Esophagus muscularis mucosa (tissue), 4 donors: Measurements from ENCODE around the gene DGUOK. TPM values are rescaled to one million over a fixed set of nuclear protein-coding genes. Genes with fewer than 3 reads are reported as not detected.
"Not testable (repeated sequence)": the region's sequence is repeated elsewhere in the genome, so short reads cannot be mapped to it uniquely, and the experiment has no call there.

Experiments
- DNase-seq: peaks from one replicate; pipeline ENCODE4 v3.0.0-alpha.2; 2017; ENCODE audit errors: extremely low spot score
- H3K27ac ChIP-seq, 4 donors: fragments of 200-600 bp; sonication (generic); replicated peaks in 1 of 4; 1 replicate in 3 of 4; 2 replicates in 1 of 4; pipeline ENCODE4 v1.5.1; 2016 to 2019; ENCODE audit warnings: mild to moderate bottlenecking in 1 of 4
- H3K27me3 ChIP-seq, 4 donors: fragments of 200-600 bp; sonication (generic); one replicate each; pipeline versions ENCODE4 v1.5.1 to v1.6.0; 2016 to 2019
- H3K36me3 ChIP-seq, 4 donors: fragments of 200-600 bp; sonication (generic); one replicate each; pipeline ENCODE4 v1.5.1; 2016 to 2019
- H3K4me1 ChIP-seq, 4 donors: fragments of 200-600 bp; sonication (generic); one replicate each; pipeline ENCODE4 v1.5.1; 2016 to 2019
- H3K4me3 ChIP-seq, 4 donors: fragments of 200-600 bp; sonication (generic); 1 replicate in 2 of 4; 2 replicates in 2 of 4; pipeline ENCODE4 v1.5.1; 2016 to 2019; ENCODE audit warnings: mild to moderate bottlenecking in 4 of 4, moderate library complexity in 1 of 4
- H3K9me3 ChIP-seq, 4 donors: fragments of 200-600 bp; sonication (generic); 1 replicate in 3 of 4; 2 replicates in 1 of 4; pipeline ENCODE4 v1.5.1; 2016 to 2019
- EP300 ChIP-seq: sonication (generic); formaldehyde crosslinking; IDR thresholded peaks from one replicate; pipeline ENCODE4 v1.6.1; 2017; ENCODE audit warnings: antibody characterized with exemption
- POLR2A ChIP-seq: fragments of 450-650 bp; IDR thresholded peaks from one replicate; pipeline ENCODE4 v1.6.1; 2017; ENCODE audit warnings: antibody characterized with exemption, moderate library complexity, mild to moderate bottlenecking, low read depth
- POLR2AphosphoS5 ChIP-seq, 2 donors: sonication (generic); formaldehyde crosslinking; IDR thresholded peaks; one replicate each; pipeline ENCODE4 v1.6.1; 2017; ENCODE audit warnings: antibody characterized with exemption in 2 of 2
- WGBS: methylation state at CpG from one replicate; pipeline ENCODE4 v1.1.5; 2018; 5-methylcytosine and 5-hydroxymethylcytosine counted together
- intact Hi-C: fragments of 100-400 bp; cut with DNase I; formaldehyde crosslinking; loops from one replicate; pipeline ENCODE4 v1.15.1; 2023
- total RNA-seq, 4 donors: library from RNA; depleted of rRNA; stranded (reverse); fragments of >200 nt; gene quantifications; one replicate each; pipeline versions ENCODE4 v1.1.0 to v1.2.1, GENCODE V29; 2016
- TF ChIP-seq, protein P1 (sequence below), 3 experiments: fragments of 200-600 bp in 2 of 3; fragments of 450-650 bp in 1 of 3; sonication (generic) in 2 of 3; IDR thresholded peaks; one replicate each; pipeline ENCODE4 v1.5.1; 2017 to 2019; ENCODE audit warnings: antibody characterized with exemption in 3 of 3, mild to moderate bottlenecking in 2 of 3, moderate library complexity in 1 of 3

Gene DGUOK
- 10 to 100 TPM; 31.6 to 50.7 (median 36.6) TPM for total RNA-seq

GRCh38 chr2:73926493-73927327 lies at the start of gene DGUOK:
DGUOK (plus strand) TSS chr2:73926880; CDS start chr2:73926911, 31 bp downstream.
- intact Hi-C loops: loop anchor here (5.0 to 10.0 kb wide), 4 partner anchors 61 to 218 kb away; partner anchors contain the start of genes BOLA3 and STAMBP
- DNase-seq: peak; percentile 100
- Histone ChIP-seq H3K4me1 (peaks cover 29 to 51% (median 46%) of the 10 kb centered on the region in 4 donors), H3K4me3 (peak within 1 kb of the TSS; percentile 66 to 94 (median 74)), H3K36me3 (no peaks in the 10 kb centered on the region), H3K27me3 (no peaks in the 10 kb centered on the region), H3K27ac (peak within 1 kb of the TSS; percentile 92 to 97 (median 93)), H3K9me3 (no peaks in the 10 kb centered on the region)
- TF ChIP-seq EP300: no peak
- peak; percentile 99 for TF ChIP-seq POLR2AphosphoS5 (IDR thresholded peaks at IDR 0.05)
- TF ChIP-seq POLR2A: peak; percentile 81
- TF ChIP-seq, protein P1, sequence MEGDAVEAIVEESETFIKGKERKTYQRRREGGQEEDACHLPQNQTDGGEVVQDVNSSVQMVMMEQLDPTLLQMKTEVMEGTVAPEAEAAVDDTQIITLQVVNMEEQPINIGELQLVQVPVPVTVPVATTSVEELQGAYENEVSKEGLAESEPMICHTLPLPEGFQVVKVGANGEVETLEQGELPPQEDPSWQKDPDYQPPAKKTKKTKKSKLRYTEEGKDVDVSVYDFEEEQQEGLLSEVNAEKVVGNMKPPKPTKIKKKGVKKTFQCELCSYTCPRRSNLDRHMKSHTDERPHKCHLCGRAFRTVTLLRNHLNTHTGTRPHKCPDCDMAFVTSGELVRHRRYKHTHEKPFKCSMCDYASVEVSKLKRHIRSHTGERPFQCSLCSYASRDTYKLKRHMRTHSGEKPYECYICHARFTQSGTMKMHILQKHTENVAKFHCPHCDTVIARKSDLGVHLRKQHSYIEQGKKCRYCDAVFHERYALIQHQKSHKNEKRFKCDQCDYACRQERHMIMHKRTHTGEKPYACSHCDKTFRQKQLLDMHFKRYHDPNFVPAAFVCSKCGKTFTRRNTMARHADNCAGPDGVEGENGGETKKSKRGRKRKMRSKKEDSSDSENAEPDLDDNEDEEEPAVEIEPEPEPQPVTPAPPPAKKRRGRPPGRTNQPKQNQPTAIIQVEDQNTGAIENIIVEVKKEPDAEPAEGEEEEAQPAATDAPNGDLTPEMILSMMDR (IDR thresholded peaks at IDR 0.05): peak in 1 of 3 experiments; percentile 11
- WGBS: under 1% methylated on average over 32 of the region's 50 CpGs

GRCh38 chr2:73877071-73877802 lies 49.4 kb upstream of the DGUOK start:
- no peak for DNase-seq
- Histone ChIP-seq H3K27ac (peak overlapping the region; percentile 43 to 89 (median 86)), H3K36me3 (no peaks in the 10 kb centered on the region), H3K4me1 (peaks cover 0 to 43% (median 26%) of the 10 kb centered on the region in 4 donors), H3K4me3 (peak overlapping the region in 1 of 4 donors; percentile 12), H3K9me3 (no peaks in the 10 kb centered on the region), H3K27me3 (no peaks in the 10 kb centered on the region)
- 69% methylated on average over 9 of the region's 9 CpGs for WGBS
- intact Hi-C loops: no loop called here
- TF ChIP-seq POLR2A: no peak
- TF ChIP-seq, protein P1 (IDR thresholded peaks at IDR 0.05): no peak
- no peak for TF ChIP-seq POLR2AphosphoS5 (IDR thresholded peaks at IDR 0.05)
- no peak for TF ChIP-seq EP300

DNA sequence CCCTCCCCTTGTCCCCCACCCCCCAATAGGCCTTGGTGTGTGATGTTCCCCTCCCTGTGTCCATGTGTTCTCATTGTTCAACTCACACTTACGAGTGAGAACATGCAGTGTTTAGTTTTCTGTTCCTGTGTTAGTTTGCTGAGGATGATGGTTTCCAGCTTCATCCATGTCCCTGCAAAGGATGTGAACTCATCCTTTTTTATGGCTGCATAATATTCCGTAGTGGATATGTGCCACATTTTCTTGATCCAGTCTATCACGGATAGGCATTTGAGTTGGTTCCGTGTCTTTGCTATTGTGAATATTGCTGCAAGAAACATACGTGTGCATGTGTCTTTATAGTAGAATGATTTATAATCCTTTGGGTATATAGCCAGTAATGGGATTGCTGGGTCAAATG lies 48.7 kb upstream of the DGUOK start:
- H3K9me3 ChIP-seq, H3K36me3 ChIP-seq, intact Hi-C loops, H3K27ac ChIP-seq, H3K4me3 ChIP-seq, H3K27me3 ChIP-seq, DNase-seq: not testable (repeated sequence)
- WGBS: 92% methylated on average over 5 of the region's 5 CpGs
- H3K4me1 ChIP-seq: peaks cover 0 to 43% (median 26%) of the 10 kb centered on the region in 4 donors

- H3K4me3 ChIP-seq: no peak overlapping the region
- no peak for DNase-seq
- 69% methylated on average over 2 of the region's 2 CpGs for WGBS
Observed at GRCh38 chr2:73885406-73885805, 41.3 kb upstream of the DGUOK start.

More at GRCh38 chr2:73885406-73885805, 41.3 kb upstream of the DGUOK start:
- intact Hi-C loops: no loop called here
- Histone ChIP-seq H3K9me3 (no peaks in the 10 kb centered on the region), H3K27ac (no peak overlapping the region), H3K4me1 (peaks cover 0 to 26% (median 19%) of the 10 kb centered on the region in 4 donors), H3K36me3 (no peaks in the 10 kb centered on the region), H3K27me3 (no peaks in the 10 kb centered on the region)
- TF ChIP-seq, protein P1 (IDR thresholded peaks at IDR 0.05): no peak
- TF ChIP-seq POLR2AphosphoS5 (IDR thresholded peaks at IDR 0.05) (no peak), EP300 (no peak), POLR2A (no peak)
